ENCODE measurements around the gene GALNT9.
"Not testable (repeated sequence)": the region's sequence is repeated elsewhere in the genome, so short reads cannot be mapped to it uniquely, and the experiment has no call there.

Gene GALNT9

GRCh38 chr12:132358241-132359225 is 29.1 kb upstream of the GALNT9 start:
- DNase-seq (ENCODE audit: low read depth, low spot score) = not testable (repeated sequence)

- DNase-seq (ENCODE audit: low read depth, low spot score) = no peak
Measured at GRCh38 chr12:132357623-132358186, 28.3 kb upstream of the GALNT9 start.

- peak; percentile 29 for DNase-seq (ENCODE audit: low read depth, low spot score)
Measured at GRCh38 chr12:132356691-132357622, 27.6 kb upstream of the GALNT9 start.

GRCh38 chr12:132355742-132356681 is 26.6 kb upstream of the GALNT9 start:
- DNase-seq (ENCODE audit: low read depth, low spot score) = no peak

GRCh38 chr12:132354982-132355680 is 25.7 kb upstream of the GALNT9 start:
- DNase-seq (ENCODE audit: low read depth, low spot score) = no peak

GRCh38 chr12:132354211-132354981 is 25.0 kb upstream of the GALNT9 start:
- DNase-seq (ENCODE audit: low read depth, low spot score) = no peak

GRCh38 chr12:132353811-132354210 is 24.4 kb upstream of the GALNT9 start:
- DNase-seq (ENCODE audit: low read depth, low spot score) = no peak

- no peak for DNase-seq (ENCODE audit: low read depth, low spot score)
Measured at GRCh38 chr12:132352896-132353800, 23.8 kb upstream of the GALNT9 start.

- DNase-seq (ENCODE audit: low read depth, low spot score) = no peak
Measured at GRCh38 chr12:132351751-132352495, 22.5 kb upstream of the GALNT9 start.

- no peak for DNase-seq (ENCODE audit: low read depth, low spot score)
Measured at GRCh38 chr12:132349501-132350131, 20.2 kb upstream of the GALNT9 start.

GRCh38 chr12:132348176-132348575 is 18.8 kb upstream of the GALNT9 start:
- DNase-seq (ENCODE audit: low read depth, low spot score) = no peak

- no peak for DNase-seq (ENCODE audit: low read depth, low spot score)
Measured at GRCh38 chr12:132347176-132347855, 17.9 kb upstream of the GALNT9 start.

GRCh38 chr12:132346471-132347175 is 17.2 kb upstream of the GALNT9 start:
- no peak for DNase-seq (ENCODE audit: low read depth, low spot score)

GRCh38 chr12:132345561-132346200 is 16.3 kb upstream of the GALNT9 start:
- DNase-seq (ENCODE audit: low read depth, low spot score) = no peak

GRCh38 chr12:132345126-132345525 is 15.7 kb upstream of the GALNT9 start:
- DNase-seq (ENCODE audit: low read depth, low spot score) = no peak

Data from brain pericyte (primary cell).